ENCODE results near the gene C2CD2.

GRCh38 chr21:41927727-41928409, 25.9 kb downstream of the C2CD2 start:
- TF ChIP-seq CTCF (IDR thresholded peaks at IDR 0.05) (no peak), POLR2A (IDR thresholded peaks at IDR 0.05) (no peak)
